Heart left ventricle (tissue), 16 donors: Measurements from ENCODE around the gene CHAD. TPM values are rescaled to one million over a fixed set of nuclear protein-coding genes. Genes with fewer than 3 reads are reported as not detected.

ENCODE experiments used
- ATAC-seq, 4 donors: fragments of 200-7000 bp; cut with Tn5 transposase; one replicate each; pipeline ENCODE4 v1.9.1; 2020 to 2022; ENCODE audit warnings: moderate library complexity in 4 of 4, mild to moderate bottlenecking in 3 of 4, moderate number of reproducible peaks in 1 of 4
- DNase-seq, 5 donors: peaks; one replicate each; pipeline ENCODE4 v3.0.0-alpha.2; 2020
- H3K27ac ChIP-seq, 12 donors: fragments of 200-600 bp; sonication (generic) in 4 of 12; one replicate each; pipeline versions ENCODE4 v1.5.0 to v1.8.0; 2016 to 2022; ENCODE audit warnings: mild to moderate bottlenecking in 2 of 12
- H3K27me3 ChIP-seq, 9 donors: fragments of 200-600 bp; sonication (generic) in 2 of 9; one replicate each; pipeline versions ENCODE4 v1.5.1 to v1.8.0; 2016 to 2022; ENCODE audit warnings: mild to moderate bottlenecking in 3 of 9
- H3K36me3 ChIP-seq, 9 donors: fragments of 200-600 bp; sonication (generic) in 2 of 9; one replicate each; pipeline versions ENCODE4 v1.5.0 to v1.8.0; 2018 to 2022; ENCODE audit warnings: mild to moderate bottlenecking in 2 of 9
- H3K4me1 ChIP-seq, 12 donors: fragments of 200-600 bp; sonication (generic) in 4 of 12; one replicate each; pipeline versions ENCODE4 v1.5.0 to v1.8.0; 2016 to 2022; ENCODE audit warnings: mild to moderate bottlenecking in 3 of 12
- H3K4me3 ChIP-seq, 12 donors: fragments of 200-600 bp; sonication (generic) in 4 of 12; one replicate each; pipeline versions ENCODE4 v1.5.0 to v1.8.0; 2017 to 2022; ENCODE audit warnings: mild to moderate bottlenecking in 9 of 12, moderate library complexity in 4 of 12
- H3K9me3 ChIP-seq, 12 donors: fragments of 200-600 bp; sonication (generic) in 4 of 12; one replicate each; pipeline versions ENCODE4 v1.5.0 to v1.8.0; 2016 to 2022; ENCODE audit warnings: mild to moderate bottlenecking in 1 of 12
- CTCF ChIP-seq, 12 donors: fragments of 200-600 bp; sonication (generic) in 4 of 12; IDR thresholded peaks; one replicate each; pipeline versions ENCODE4 v1.5.0 to v1.8.0; 2018 to 2022; ENCODE audit warnings: antibody characterized with exemption in 12 of 12, mild to moderate bottlenecking in 5 of 12
- POLR2A ChIP-seq, 2 donors: fragments of 450-650 bp; IDR thresholded peaks; one replicate each; pipeline ENCODE4 v1.6.1; 2017; ENCODE audit warnings: antibody characterized with exemption in 2 of 2, mild to moderate bottlenecking in 2 of 2, moderate library complexity in 2 of 2
- WGBS, 4 donors: extraction: QIAGEN DNeasy Blood & Tissue Kit in 2 of 4; methylation state at CpG; one replicate each; pipeline versions ENCODE4 v1.1.5 to v1.1.7; 2013 to 2018; 5-methylcytosine and 5-hydroxymethylcytosine counted together
- intact Hi-C, 10 donors: fragments of 100-400 bp; cut with DNase I; formaldehyde crosslinking; loops; one replicate each; pipeline versions ENCODE4 v1.11.1 to v1.14.2; 2022
- polyA plus RNA-seq, 2 donors: library from polyadenylated mRNA; stranded (reverse); fragments of 200-250 nt; gene quantifications; one replicate each; pipeline ENCODE4 v1.2.3, GENCODE V29; 2013
- total RNA-seq, 9 donors: library from RNA; depleted of rRNA in 2 of 9; stranded (reverse); fragments of >200 nt in 2 of 9; fragmentation: NEBNext Ultra II Directional in 3 of 9; extraction: Animal tissue kit (Norgen Biotek cat#: 25700) in 3 of 9; gene quantifications; one replicate each; pipeline versions ENCODE4 v1.1.0 to v1.2.4, GENCODE V29; 2016 to 2023
- donor health status: ischemic (EF 13 %, LVEDD 7.1; RV severe dilation, severe dysfunction).
- donor health status: healthy with polysubstance abuse.
- donor health status: DM: no; HTN: yes; CAD: no.
- donor health status: DM: no; HTN: no; CAD: no.
- donor health status: ischemic (EF 25% LVEDD 6.9; RV normal size, moderate dysfunction).
- donor health status: ischemic (EF 25% LVEDD 5.7; RV mildly dilated, moderate dysfunction).
- donor health status: healthy.
- donor health status: DM: yes; HTN: yes; CAD: no.
- donor health status: ischemic (EF 35%, LVEDD 5.7; RV mildly dilated, moderate dysfunction).
- donor health status: nonischemic (EF 11% LVEDD 7.7; RV severe dilation, severe dysfunction).
- donor health status: DM: yes; HTN: yes; CAD: no.
- donor health status: PGD.
- donor health status: ischemic (EF 29% LVEDD 5.4; RV normal size, mild dysfunction).
- donor health status: nonischemic (EF 23%, LVEDD 6.1; RV moderate dilation, normal function).

Gene CHAD
- total and polyA plus RNA-seq, 11 donors, result 0.15 to 0.27 (median 0.15) TPM; not detected in 8

- TF ChIP-seq POLR2A (IDR thresholded peaks at IDR 0.05), result no peak
- no peak for TF ChIP-seq CTCF (IDR thresholded peaks at IDR 0.05)
- intact Hi-C loops, result no loop called here
- no peak for ATAC-seq
- H3K27me3 ChIP-seq, result no peaks in the 10 kb centered on the region
- H3K4me1 ChIP-seq, result no peaks in the 10 kb centered on the region
- H3K27ac ChIP-seq, result no peak overlapping the region
- no peaks in the 10 kb centered on the region for H3K36me3 ChIP-seq
- 52 to 67% (median 59%) methylated on average over 3 of the region's 3 CpGs for WGBS, 4 donors
- H3K4me3 ChIP-seq, result no peak overlapping the region
- DNase-seq, result no peak
- no peaks in the 10 kb centered on the region for H3K9me3 ChIP-seq
Observed at GRCh38 chr17:50493744-50494143, 25.1 kb upstream of the CHAD start.

DNA sequence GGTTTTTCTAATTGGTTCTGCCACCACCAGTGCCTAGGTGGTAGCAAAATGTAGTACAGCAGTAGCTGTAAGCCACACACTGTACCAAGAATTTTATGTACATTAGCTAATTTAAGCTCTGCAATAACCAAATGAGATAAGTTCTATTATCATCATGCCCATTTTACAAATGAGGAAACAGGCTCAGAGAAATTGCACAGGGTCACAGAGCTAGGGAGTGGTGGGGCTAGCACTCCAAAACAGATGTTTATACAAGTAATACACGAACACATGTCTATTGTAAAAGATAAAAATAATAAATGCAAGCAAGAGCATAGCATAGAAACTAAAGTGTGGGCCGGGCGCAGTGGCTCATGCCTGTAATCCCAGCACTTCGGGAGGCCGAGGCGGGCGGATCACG lies 23.5 kb upstream of the CHAD start:
- no peak overlapping the region for H3K4me3 ChIP-seq
- TF ChIP-seq CTCF (IDR thresholded peaks at IDR 0.05) (no peak), POLR2A (IDR thresholded peaks at IDR 0.05) (no peak)
- DNase-seq, result no peak

GRCh38 chr17:50491505-50491904 lies 22.8 kb upstream of the CHAD start:
- H3K27ac ChIP-seq, result no peak overlapping the region
- H3K4me3 ChIP-seq, result no peak overlapping the region
- intact Hi-C loops, result no loop called here
- H3K9me3 ChIP-seq, result no peaks in the 10 kb centered on the region
- H3K27me3 ChIP-seq, result no peaks in the 10 kb centered on the region
- no peak for DNase-seq
- no peaks in the 10 kb centered on the region for H3K4me1 ChIP-seq
- WGBS, 4 donors, result 55 to 70% (median 59%) methylated on average over 1 of the region's 1 CpG
- TF ChIP-seq CTCF (IDR thresholded peaks at IDR 0.05), result no peak
- no peak for TF ChIP-seq POLR2A (IDR thresholded peaks at IDR 0.05)
- no peak for ATAC-seq
- H3K36me3 ChIP-seq, result peaks cover 0 to 14% (median 9%) of the 10 kb centered on the region in 9 donors

More for the DNA sequence above, 23.5 kb upstream of the CHAD start:
- H3K27me3 ChIP-seq, result no peaks in the 10 kb centered on the region
- intact Hi-C loops, result no loop called here
- ATAC-seq, result no peak
- WGBS, 4 donors, result 87 to 92% (median 91%) methylated on average over 7 to 8 of the region's 8 CpGs
- no peaks in the 10 kb centered on the region for H3K9me3 ChIP-seq
- no peaks in the 10 kb centered on the region for H3K4me1 ChIP-seq
- H3K27ac ChIP-seq, result no peak overlapping the region
- peaks cover 0 to 7% (median 3%) of the 10 kb centered on the region in 9 donors for H3K36me3 ChIP-seq

GRCh38 chr17:50488880-50489279 lies 20.2 kb upstream of the CHAD start:
- intact Hi-C loops, result loop anchor here in 6 of 10 donors (5.0 to 10.0 kb wide), 6 partner anchors 43 to 206 kb away; partner anchors contain the start of gene EPN3 (in 1 of the 6)
- TF ChIP-seq POLR2A (IDR thresholded peaks at IDR 0.05) (no peak), CTCF (IDR thresholded peaks at IDR 0.05) (no peak)
- DNase-seq (no peak), ATAC-seq (no peak)
- WGBS, 4 donors, result 91 to 97% (median 93%) methylated on average over 2 of the region's 2 CpGs
- Histone ChIP-seq H3K27me3 (no peaks in the 10 kb centered on the region), H3K4me3 (no peak overlapping the region), H3K36me3 (peaks cover 0 to 40% (median 33%) of the 10 kb centered on the region in 9 donors), H3K4me1 (no peaks in the 10 kb centered on the region), H3K9me3 (no peaks in the 10 kb centered on the region), H3K27ac (no peak overlapping the region)
